MM.1S (cell line): Measurements from ENCODE around the gene RARB.
A peak's percentile ranks its signal among the peaks of the same experiment; 100 is the strongest.

Experiments used
- DNase-seq: peaks from one replicate; pipeline ENCODE4 v3.0.0-alpha.2; 2015
- H2AFZ ChIP-seq: fragments of 300-600 bp; sonication (generic); 2 replicates; pipeline ENCODE4 v1.6.0; 2016; ENCODE audit warnings: antibody characterized with exemption, low read length
- H3F3A ChIP-seq: fragments of 300-600 bp; sonication (generic); 2 replicates; pipeline ENCODE4 v1.6.1; 2016; ENCODE audit warnings: mild to moderate bottlenecking, antibody characterized with exemption, low read length, moderate library complexity, mixed read lengths; ENCODE audit not compliant: insufficient read depth
- H3K27ac ChIP-seq: fragments of 300-600 bp; sonication (generic); 2 replicates; pipeline ENCODE4 v1.5.1; 2016; ENCODE audit warnings: mild to moderate bottlenecking, low read length
- H3K27me3 ChIP-seq: fragments of 300-600 bp; sonication (generic); replicated peaks from 2 replicates; pipeline ENCODE4 v1.6.0; 2016; ENCODE audit warnings: low read length; ENCODE audit not compliant: insufficient read depth
- H3K36me3 ChIP-seq: fragments of 300-600 bp; sonication (generic); replicated peaks from 2 replicates; pipeline ENCODE4 v1.6.1; 2016; ENCODE audit warnings: mild to moderate bottlenecking, low read length, mixed read lengths; ENCODE audit not compliant: insufficient read depth
- H3K4me1 ChIP-seq: fragments of 300-600 bp; sonication (generic); 2 replicates; pipeline ENCODE4 v1.6.1; 2016; ENCODE audit warnings: low read length, mixed read lengths
- H3K4me2 ChIP-seq: fragments of 300-600 bp; sonication (generic); 2 replicates; pipeline ENCODE4 v1.6.0; 2016; ENCODE audit warnings: low read depth, low read length
- H3K4me3 ChIP-seq: fragments of 300-600 bp; sonication (generic); 2 replicates; pipeline ENCODE4 v1.5.1; 2016; ENCODE audit warnings: low read length, mixed read lengths
- H3K79me2 ChIP-seq: fragments of 300-600 bp; sonication (generic); 2 replicates; pipeline ENCODE4 v1.6.1; 2016; ENCODE audit warnings: mixed run types, low read length, mixed read lengths
- H3K9ac ChIP-seq: fragments of 300-600 bp; sonication (generic); 2 replicates; pipeline ENCODE4 v1.6.1; 2016; ENCODE audit warnings: low read length, mixed read lengths
- H3K9me2 ChIP-seq: fragments of 300-600 bp; sonication (generic); replicated peaks from 2 replicates; pipeline ENCODE4 v1.6.1; 2016; ENCODE audit warnings: mild to moderate bottlenecking, low read length, mixed read lengths; ENCODE audit not compliant: insufficient read depth
- H3K9me3 ChIP-seq: fragments of 300-600 bp; sonication (generic); replicated peaks from 2 replicates; pipeline ENCODE4 v1.6.1; 2016; ENCODE audit warnings: mild to moderate bottlenecking, low read length, mixed read lengths; ENCODE audit not compliant: insufficient read depth
- H4K20me1 ChIP-seq: fragments of 300-600 bp; sonication (generic); 2 replicates; pipeline ENCODE4 v1.6.1; 2016; ENCODE audit warnings: mild to moderate bottlenecking, low read length, moderate library complexity, mixed read lengths; ENCODE audit not compliant: insufficient read depth
- CTCF ChIP-seq: fragments of 300-600 bp; sonication (generic); IDR thresholded peaks from 2 replicates; pipeline ENCODE4 v1.5.1; 2016; ENCODE audit warnings: antibody characterized with exemption, low read length, mixed read lengths
- EZH2 ChIP-seq: fragments of 300-600 bp; sonication (generic); optimal IDR thresholded peaks from 2 replicates; pipeline ENCODE3; 2017; ENCODE audit warnings: low read depth, mild to moderate bottlenecking, antibody characterized with exemption, low read length, mixed read lengths
- EZH2phosphoT487 ChIP-seq: fragments of 300-600 bp; sonication (generic); IDR thresholded peaks from 2 replicates; pipeline ENCODE4 v1.6.1; 2018; ENCODE audit warnings: antibody characterized with exemption, low read length

The RARB gene

DNA sequence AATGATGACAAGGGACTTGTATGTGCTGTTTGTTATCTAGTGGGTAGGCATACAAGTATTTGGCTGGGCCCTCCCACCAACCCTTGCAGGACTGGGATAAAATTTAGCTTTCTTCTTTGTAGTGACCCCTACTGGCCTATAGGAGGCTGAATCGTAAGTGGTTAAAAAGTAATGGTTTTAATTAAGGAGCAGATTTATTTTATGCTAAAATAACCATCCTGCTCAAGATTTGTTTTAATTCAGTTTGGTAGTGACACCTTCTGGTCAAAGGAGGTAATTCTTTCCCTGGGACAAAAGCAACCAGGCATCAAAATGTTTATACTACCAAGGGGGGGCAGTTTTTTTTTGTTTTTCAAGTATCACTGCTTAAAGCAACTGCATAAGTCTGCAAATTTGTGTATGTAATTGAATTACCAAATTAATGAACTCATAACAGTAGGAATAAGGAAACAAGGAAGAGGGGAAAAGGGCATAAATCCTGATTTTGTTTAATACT, 166.0 kb downstream of the RARB start:
- Histone ChIP-seq H3K9me3 (no peaks in the 10 kb centered on the region), H3K27ac (no peak overlapping the region), H3F3A (0 out of 2 replicates have a peak, but pooled peaks cover 2% of the 10 kb centered on the region), H2AFZ (no peak overlapping the region), H3K36me3 (no peaks in the 10 kb centered on the region; the same call in 1 of the 2 replicates), H3K4me1 (no peaks in the 10 kb centered on the region), H3K79me2 (no peaks in the 10 kb centered on the region), H3K4me2 (no peak overlapping the region), H3K27me3 (no peaks in the 10 kb centered on the region), H3K4me3 (no peak overlapping the region), H4K20me1 (no peaks in the 10 kb centered on the region), H3K9me2 (no peaks in the 10 kb centered on the region), H3K9ac (no peak overlapping the region)
- DNase-seq = peak; percentile 46
- TF ChIP-seq EZH2phosphoT487 (no peak), CTCF (peak; percentile 72)

- no peak overlapping the region for H3K27ac ChIP-seq
- no peaks in the 10 kb centered on the region for H3K79me2 ChIP-seq
- no peaks in the 10 kb centered on the region for H3K27me3 ChIP-seq
- no peak overlapping the region for H2AFZ ChIP-seq
- H3F3A ChIP-seq = 0 out of 2 replicates have a peak, but pooled peaks cover 5% of the 10 kb centered on the region
- H4K20me1 ChIP-seq = no peaks in the 10 kb centered on the region
- peaks cover 3% of the 10 kb centered on the region; the same call in 1 of the 2 replicates for H3K36me3 ChIP-seq
- H3K4me3 ChIP-seq = no peak overlapping the region
- no peak for DNase-seq
- no peak for TF ChIP-seq EZH2
- no peak for TF ChIP-seq CTCF
- no peak for TF ChIP-seq EZH2phosphoT487
- H3K9me2 ChIP-seq = no peaks in the 10 kb centered on the region
- no peak overlapping the region for H3K4me2 ChIP-seq
- no peak overlapping the region for H3K9ac ChIP-seq
- no peaks in the 10 kb centered on the region for H3K4me1 ChIP-seq
- H3K9me3 ChIP-seq = no peaks in the 10 kb centered on the region
These were observed 169.6 kb downstream of the RARB start for GRCh38 chr3:25597535-25598101.

DNA sequence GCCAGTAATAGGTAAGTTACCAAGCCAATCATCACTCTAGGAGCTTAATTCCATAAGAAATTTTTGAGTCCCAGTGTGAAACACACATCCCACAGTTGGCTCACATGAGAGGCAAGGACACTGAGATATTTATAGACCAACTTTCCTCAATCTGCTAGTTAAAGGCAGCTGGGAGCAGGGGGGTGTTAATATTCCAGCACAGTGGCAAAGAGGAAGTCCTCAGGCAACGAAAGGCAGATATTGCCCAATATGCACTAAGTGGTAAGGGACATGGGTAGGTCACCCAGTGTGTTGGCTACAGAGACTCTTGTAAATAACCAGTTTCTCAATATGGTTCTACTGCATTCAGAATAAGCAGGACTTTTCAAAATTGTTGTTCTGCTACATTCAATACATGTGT, 175.6 kb downstream of the RARB start:
- Histone ChIP-seq H3K4me3 (no peak overlapping the region), H3K9me3 (no peaks in the 10 kb centered on the region), H2AFZ (no peak overlapping the region), H4K20me1 (no peaks in the 10 kb centered on the region), H3K79me2 (no peaks in the 10 kb centered on the region), H3K36me3 (peaks cover 5% of the 10 kb centered on the region; the same call in 1 of the 2 replicates), H3K27ac (no peak overlapping the region), H3K9me2 (no peaks in the 10 kb centered on the region), H3F3A (0 out of 2 replicates have a peak, but pooled peaks cover 3% of the 10 kb centered on the region), H3K9ac (no peak overlapping the region), H3K27me3 (no peaks in the 10 kb centered on the region), H3K4me1 (no peaks in the 10 kb centered on the region), H3K4me2 (no peak overlapping the region)
- DNase-seq = no peak
- TF ChIP-seq EZH2phosphoT487 = no peak
- no peak for TF ChIP-seq CTCF
- no peak for TF ChIP-seq EZH2
